ENCODE results near the gene LRTM2. TPM values are rescaled to one million over a fixed set of nuclear protein-coding genes. Genes with fewer than 3 reads are reported as not detected.

Gene LRTM2
- total RNA-seq, 2 experiments from 2014 or later, result not detected

- Histone ChIP-seq H3K9me3 (ENCODE audit: low read length) (no peaks in the 10 kb centered on the region), H3K79me2 (ENCODE audit: insufficient read depth, low read depth, low read length) (no peaks in the 10 kb centered on the region), H3K9me2 (ENCODE audit: insufficient read depth, low read length) (no peaks in the 10 kb centered on the region), H3K36me3 (ENCODE audit: insufficient read depth, low read length) (no peaks in the 10 kb centered on the region), H2AFZ (ENCODE audit: low read length) (no peak overlapping the region; the same call in 1 of the 2 replicates), H3K4me1 (ENCODE audit: insufficient read depth, low read length, poor library complexity, severe bottlenecking) (peaks cover 3% of the 10 kb centered on the region), H3K4me2 (ENCODE audit: low read length) (no peak overlapping the region), H3K27ac (ENCODE audit: low read depth, low read length, poor library complexity, severe bottlenecking) (no peak overlapping the region), H3K4me3 (ENCODE audit: low read depth, low read length, poor library complexity, severe bottlenecking) (no peak overlapping the region), H4K20me1 (ENCODE audit: insufficient read depth, low read length) (no peaks in the 10 kb centered on the region)
- no peak for TF ChIP-seq CTCF (conservative IDR thresholded peaks at IDR 0.05; ENCODE audit: low read length)
- TF ChIP-seq EZH2phosphoT487 (IDR thresholded peaks at IDR 0.05; ENCODE audit: borderline replicate concordance, low read depth, low read length), result no peak
- CTCF ChIA-PET (ENCODE audit: unreplicated experiment), result no interaction called here
- no TSS peak for BruUV-seq (replicated peaks)
- no peak for DNase-seq (ENCODE audit: low spot score)
- POLR2A ChIA-PET, result interaction anchor here (0.6 kb wide), 1 partner anchor 1578 kb away, joined by 3 read pairs; no protein-coding TSS in a partner anchor
- intact Hi-C loops (cut with micrococcal nuclease; ENCODE audit: unreplicated experiment), result no loop called here
Observed at GRCh38 chr12:1805441-1806081, 14.8 kb upstream of the LRTM2 start.

- Histone ChIP-seq H2AFZ (ENCODE audit: low read length) (no peak overlapping the region), H3K4me1 (ENCODE audit: insufficient read depth, low read length, poor library complexity, severe bottlenecking) (peaks cover 3% of the 10 kb centered on the region), H3K9me3 (ENCODE audit: low read length) (no peaks in the 10 kb centered on the region), H3K4me2 (ENCODE audit: low read length) (no peak overlapping the region), H3K27ac (ENCODE audit: low read depth, low read length, poor library complexity, severe bottlenecking) (no peak overlapping the region), H4K20me1 (ENCODE audit: insufficient read depth, low read length) (no peaks in the 10 kb centered on the region), H3K4me3 (ENCODE audit: low read depth, low read length, poor library complexity, severe bottlenecking) (no peak overlapping the region), H3K9me2 (ENCODE audit: insufficient read depth, low read length) (no peaks in the 10 kb centered on the region), H3K79me2 (ENCODE audit: insufficient read depth, low read depth, low read length) (no peaks in the 10 kb centered on the region), H3K36me3 (ENCODE audit: insufficient read depth, low read length) (no peaks in the 10 kb centered on the region)
- POLR2A ChIA-PET, result no interaction called here
- intact Hi-C loops (cut with micrococcal nuclease; ENCODE audit: unreplicated experiment), result no loop called here
- DNase-seq (ENCODE audit: low spot score), result no peak
- BruUV-seq (replicated peaks), result no TSS peak
- no peak for TF ChIP-seq CTCF (conservative IDR thresholded peaks at IDR 0.05; ENCODE audit: low read length)
- no peak for TF ChIP-seq EZH2phosphoT487 (IDR thresholded peaks at IDR 0.05; ENCODE audit: borderline replicate concordance, low read depth, low read length)
- CTCF ChIA-PET (ENCODE audit: unreplicated experiment), result interaction anchor here (0.6 kb wide), 1 partner anchor 191 kb away, joined by 3 read pairs; no protein-coding TSS in a partner anchor
Observed at GRCh38 chr12:1806301-1807086, 13.9 kb upstream of the LRTM2 start.
